ENCODE data around the gene FCRL6. TPM values are rescaled to one million over a fixed set of nuclear protein-coding genes. Genes with fewer than 3 reads are reported as not detected.

FCRL6 gene
- total RNA-seq, 1 donor from 2014 or later, result not detected

DNA sequence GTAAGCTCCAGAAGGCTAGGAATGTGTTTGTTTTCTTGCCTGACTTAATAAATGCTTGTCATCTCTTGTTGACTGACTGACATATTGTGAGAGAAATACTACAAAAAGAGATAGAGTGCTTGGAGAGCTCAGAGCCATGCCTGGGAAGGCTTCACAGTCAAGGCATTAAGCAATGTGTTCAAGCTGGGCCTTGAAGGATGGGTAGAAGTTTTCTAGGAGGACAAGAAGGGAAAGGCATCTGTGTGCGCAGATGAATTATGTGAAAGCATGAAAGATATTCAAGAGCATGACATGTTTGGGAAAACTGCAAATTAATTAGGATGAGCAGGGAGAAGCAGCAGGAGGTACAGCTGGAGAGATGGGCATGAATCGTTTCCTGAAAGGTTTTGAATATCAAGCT, 30.1 kb downstream of the FCRL6 start:
- H3K27me3 ChIP-seq (ENCODE audit: insufficient read depth, low read length), result no peaks in the 10 kb centered on the region
- peaks cover 32% of the 10 kb centered on the region for H3K4me1 Mint-ChIP-seq (ENCODE audit: low read depth, unreplicated experiment)
- no peak overlapping the region for H2AFZ ChIP-seq (ENCODE audit: low read depth, low read length)
- no peak for DNase-seq (ENCODE audit: low read depth)
- H3K4me3 Mint-ChIP-seq (ENCODE audit: unreplicated experiment), result no peak overlapping the region
- H3K36me3 Mint-ChIP-seq (ENCODE audit: low read depth, unreplicated experiment), result peaks cover 4% of the 10 kb centered on the region
- H3K27ac Mint-ChIP-seq (ENCODE audit: unreplicated experiment), result no peak overlapping the region
- H3K27me3 Mint-ChIP-seq (ENCODE audit: low read depth, unreplicated experiment), result peaks cover 7% of the 10 kb centered on the region
- no peak overlapping the region for H3K27ac ChIP-seq (ENCODE audit: low read depth, low read length)
- H3K36me3 ChIP-seq (ENCODE audit: insufficient read depth, low read length), result no peaks in the 10 kb centered on the region
- H3K9ac ChIP-seq (ENCODE audit: low read length), result no peak overlapping the region
- H3K79me2 ChIP-seq (ENCODE audit: insufficient read depth, low read length), result no peaks in the 10 kb centered on the region
- H3K9me3 ChIP-seq (ENCODE audit: insufficient read depth, low read depth, low read length), result no peaks in the 10 kb centered on the region
- no peak overlapping the region for H3K4me2 ChIP-seq (ENCODE audit: low read length)
- FAIRE-seq, result no peak
- H4K20me1 ChIP-seq (ENCODE audit: insufficient read depth, low read length), result no peaks in the 10 kb centered on the region
- H3K4me1 ChIP-seq (ENCODE audit: insufficient read depth, low read length), result peaks cover 3% of the 10 kb centered on the region
- no peak for TF ChIP-seq EZH2 (IDR thresholded peaks at IDR 0.05; ENCODE audit: insufficient read depth, low read length)
- TF ChIP-seq, protein P1, sequence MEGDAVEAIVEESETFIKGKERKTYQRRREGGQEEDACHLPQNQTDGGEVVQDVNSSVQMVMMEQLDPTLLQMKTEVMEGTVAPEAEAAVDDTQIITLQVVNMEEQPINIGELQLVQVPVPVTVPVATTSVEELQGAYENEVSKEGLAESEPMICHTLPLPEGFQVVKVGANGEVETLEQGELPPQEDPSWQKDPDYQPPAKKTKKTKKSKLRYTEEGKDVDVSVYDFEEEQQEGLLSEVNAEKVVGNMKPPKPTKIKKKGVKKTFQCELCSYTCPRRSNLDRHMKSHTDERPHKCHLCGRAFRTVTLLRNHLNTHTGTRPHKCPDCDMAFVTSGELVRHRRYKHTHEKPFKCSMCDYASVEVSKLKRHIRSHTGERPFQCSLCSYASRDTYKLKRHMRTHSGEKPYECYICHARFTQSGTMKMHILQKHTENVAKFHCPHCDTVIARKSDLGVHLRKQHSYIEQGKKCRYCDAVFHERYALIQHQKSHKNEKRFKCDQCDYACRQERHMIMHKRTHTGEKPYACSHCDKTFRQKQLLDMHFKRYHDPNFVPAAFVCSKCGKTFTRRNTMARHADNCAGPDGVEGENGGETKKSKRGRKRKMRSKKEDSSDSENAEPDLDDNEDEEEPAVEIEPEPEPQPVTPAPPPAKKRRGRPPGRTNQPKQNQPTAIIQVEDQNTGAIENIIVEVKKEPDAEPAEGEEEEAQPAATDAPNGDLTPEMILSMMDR (IDR thresholded peaks at IDR 0.05; ENCODE audit: insufficient read depth, low read depth, low read length), result no peak
- no peak overlapping the region for H3K4me3 ChIP-seq (ENCODE audit: insufficient read depth, low read depth, low read length)
- H3K9me3 Mint-ChIP-seq (ENCODE audit: unreplicated experiment), result no peaks in the 10 kb centered on the region

DNA sequence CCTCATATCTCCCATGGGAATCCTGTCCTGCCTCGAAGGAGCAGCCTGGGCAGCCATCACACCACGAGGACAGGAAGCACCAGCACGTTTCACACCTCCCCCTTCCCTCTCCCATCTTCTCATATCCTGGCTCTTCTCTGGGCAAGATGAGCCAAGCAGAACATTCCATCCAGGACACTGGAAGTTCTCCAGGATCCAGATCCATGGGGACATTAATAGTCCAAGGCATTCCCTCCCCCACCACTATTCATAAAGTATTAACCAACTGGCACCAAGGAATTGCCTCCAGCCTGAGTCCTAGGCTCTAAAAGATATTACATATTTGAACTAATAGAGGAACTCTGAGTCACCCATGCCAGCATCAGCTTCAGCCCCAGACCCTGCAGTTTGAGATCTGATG, 33.2 kb downstream of the FCRL6 start:
- no peak for DNase-seq (ENCODE audit: low read depth)
- no peak for FAIRE-seq
- no peaks in the 10 kb centered on the region for H3K36me3 ChIP-seq (ENCODE audit: insufficient read depth, low read length)
- Mint-ChIP-seq H3K27me3 (ENCODE audit: low read depth, unreplicated experiment) (peaks cover 11% of the 10 kb centered on the region), H3K4me3 (ENCODE audit: unreplicated experiment) (no peak overlapping the region), H3K27ac (ENCODE audit: unreplicated experiment) (no peak overlapping the region), H3K9me3 (ENCODE audit: unreplicated experiment) (no peaks in the 10 kb centered on the region), H3K4me1 (ENCODE audit: low read depth, unreplicated experiment) (peaks cover 16% of the 10 kb centered on the region), H3K36me3 (ENCODE audit: low read depth, unreplicated experiment) (peaks cover 8% of the 10 kb centered on the region)
- H2AFZ ChIP-seq (ENCODE audit: low read depth, low read length), result no peak overlapping the region
- no peak overlapping the region for H3K27ac ChIP-seq (ENCODE audit: low read depth, low read length)
- no peak overlapping the region for H3K9ac ChIP-seq (ENCODE audit: low read length)
- TF ChIP-seq EZH2 (IDR thresholded peaks at IDR 0.05; ENCODE audit: insufficient read depth, low read length), result no peak
- TF ChIP-seq, protein P1 (IDR thresholded peaks at IDR 0.05; ENCODE audit: insufficient read depth, low read depth, low read length), result no peak
- H3K79me2 ChIP-seq (ENCODE audit: insufficient read depth, low read length), result no peaks in the 10 kb centered on the region
- H3K9me3 ChIP-seq (ENCODE audit: insufficient read depth, low read depth, low read length), result no peaks in the 10 kb centered on the region
- no peak overlapping the region for H3K4me2 ChIP-seq (ENCODE audit: low read length)
- no peaks in the 10 kb centered on the region for H3K27me3 ChIP-seq (ENCODE audit: insufficient read depth, low read length)
- H3K4me3 ChIP-seq (ENCODE audit: insufficient read depth, low read depth, low read length), result no peak overlapping the region
- no peaks in the 10 kb centered on the region for H4K20me1 ChIP-seq (ENCODE audit: insufficient read depth, low read length)
- peaks cover under 1% of the 10 kb centered on the region for H3K4me1 ChIP-seq (ENCODE audit: insufficient read depth, low read length)

DNA sequence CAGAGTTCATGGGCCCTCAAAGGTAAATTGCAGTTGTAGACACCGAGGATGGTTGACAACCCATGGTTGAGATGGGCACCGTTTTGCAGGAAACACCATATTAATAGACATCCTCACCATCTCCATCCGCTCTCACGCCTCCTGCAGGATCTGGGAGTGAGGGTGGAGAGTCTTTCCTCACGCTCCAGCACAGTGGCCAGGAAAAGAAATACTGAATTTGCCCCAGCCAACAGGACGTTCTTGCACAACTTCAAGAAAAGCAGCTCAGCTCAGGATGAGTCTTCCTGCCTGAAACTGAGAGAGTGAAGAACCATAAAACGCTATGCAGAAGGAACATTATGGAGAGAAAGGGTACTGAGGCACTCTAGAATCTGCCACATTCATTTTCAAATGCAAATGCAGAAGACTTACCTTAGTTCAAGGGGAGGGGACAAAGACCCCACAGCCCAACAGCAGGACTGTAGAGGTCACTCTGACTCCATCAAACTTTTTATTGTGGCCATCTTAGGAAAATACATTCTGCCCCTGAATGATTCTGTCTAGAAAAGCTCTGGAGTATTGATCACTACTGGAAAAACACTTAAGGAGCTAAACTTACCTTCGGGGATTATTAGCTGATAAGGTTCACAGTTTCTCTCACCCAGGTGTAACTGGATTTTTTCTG, 33.8 kb downstream of the FCRL6 start:
- Histone ChIP-seq H3K4me2 (ENCODE audit: low read length) (no peak overlapping the region), H3K9me3 (ENCODE audit: insufficient read depth, low read depth, low read length) (no peaks in the 10 kb centered on the region), H3K36me3 (ENCODE audit: insufficient read depth, low read length) (no peaks in the 10 kb centered on the region), H3K27me3 (ENCODE audit: insufficient read depth, low read length) (no peaks in the 10 kb centered on the region), H3K27ac (ENCODE audit: low read depth, low read length) (no peak overlapping the region), H3K4me3 (ENCODE audit: insufficient read depth, low read depth, low read length) (no peak overlapping the region), H3K79me2 (ENCODE audit: insufficient read depth, low read length) (no peaks in the 10 kb centered on the region), H3K4me1 (ENCODE audit: insufficient read depth, low read length) (no peaks in the 10 kb centered on the region), H4K20me1 (ENCODE audit: insufficient read depth, low read length) (no peaks in the 10 kb centered on the region), H2AFZ (ENCODE audit: low read depth, low read length) (no peak overlapping the region), H3K9ac (ENCODE audit: low read length) (no peak overlapping the region)
- H3K27me3 Mint-ChIP-seq (ENCODE audit: low read depth, unreplicated experiment), result peaks cover 11% of the 10 kb centered on the region
- H3K27ac Mint-ChIP-seq (ENCODE audit: unreplicated experiment), result no peak overlapping the region
- no peak overlapping the region for H3K4me3 Mint-ChIP-seq (ENCODE audit: unreplicated experiment)
- no peak for TF ChIP-seq EZH2 (IDR thresholded peaks at IDR 0.05; ENCODE audit: insufficient read depth, low read length)
- TF ChIP-seq, protein P1 (IDR thresholded peaks at IDR 0.05; ENCODE audit: insufficient read depth, low read depth, low read length), result no peak
- FAIRE-seq (no peak), DNase-seq (ENCODE audit: low read depth) (no peak)
- H3K9me3 Mint-ChIP-seq (ENCODE audit: unreplicated experiment), result no peaks in the 10 kb centered on the region
- H3K4me1 Mint-ChIP-seq (ENCODE audit: low read depth, unreplicated experiment), result peaks cover 16% of the 10 kb centered on the region
- peaks cover 8% of the 10 kb centered on the region for H3K36me3 Mint-ChIP-seq (ENCODE audit: low read depth, unreplicated experiment)

All from astrocyte (in vitro differentiated cells and primary cell).